Activated CD4-positive, alpha-beta T cell treated with anti-CD3 and anti-CD28 coated beads, Interleukin-10, Interleukin-2, amounts not matched to agents 100 ng/mL and 50 ng/mL, durations not matched to agents 16 hours and 8 hours (primary cell): Measurements from ENCODE around the gene ATF7IP2.
A peak's percentile ranks its signal among the peaks of the same experiment; 100 is the strongest.
"Not testable (repeated sequence)": the region's sequence is repeated elsewhere in the genome, so short reads cannot be mapped to it uniquely, and the experiment has no call there.

ENCODE experiments used
- DNase-seq: peaks from one replicate; pipeline ENCODE4 v3.0.0-alpha.2; 2020

Gene ATF7IP2

GRCh38 chr16:10385725-10386516 is at the start of gene ATF7IP2:
ATF7IP2 (plus strand) TSS chr16:10386061; CDS start chr16:10430621, 44,560 bp downstream.
- peak; percentile 96 for DNase-seq

GRCh38 chr16:10338426-10338825 is 47.4 kb upstream of the ATF7IP2 start:
- no peak for DNase-seq

- no peak for DNase-seq
These were observed 45.8 kb upstream of the ATF7IP2 start for GRCh38 chr16:10339777-10340732.

- DNase-seq = no peak
These were observed 42.6 kb upstream of the ATF7IP2 start for GRCh38 chr16:10343124-10343760.

- not testable (repeated sequence) for DNase-seq
These were observed 41.2 kb upstream of the ATF7IP2 start for GRCh38 chr16:10344699-10345098.

- DNase-seq = no peak
These were observed 40.2 kb upstream of the ATF7IP2 start for GRCh38 chr16:10345629-10346028.

- no peak for DNase-seq
These were observed 36.0 kb upstream of the ATF7IP2 start for GRCh38 chr16:10349851-10350250.

GRCh38 chr16:10352262-10352661 is 33.6 kb upstream of the ATF7IP2 start:
- no peak for DNase-seq

- no peak for DNase-seq
These were observed 30.3 kb upstream of the ATF7IP2 start for GRCh38 chr16:10355589-10355988.

- no peak for DNase-seq
These were observed 28.7 kb upstream of the ATF7IP2 start for GRCh38 chr16:10356870-10357842.

- not testable (repeated sequence) for DNase-seq
These were observed 24.1 kb upstream of the ATF7IP2 start for GRCh38 chr16:10361747-10362076.

- no peak for DNase-seq
These were observed 23.6 kb upstream of the ATF7IP2 start for GRCh38 chr16:10362077-10362863.

GRCh38 chr16:10362864-10363197 is 23.0 kb upstream of the ATF7IP2 start:
- not testable (repeated sequence) for DNase-seq

- not testable (repeated sequence) for DNase-seq
These were observed 19.2 kb upstream of the ATF7IP2 start for GRCh38 chr16:10366619-10367018.

- no peak for DNase-seq
These were observed 18.2 kb upstream of the ATF7IP2 start for GRCh38 chr16:10367616-10368188.

- DNase-seq = no peak
These were observed 16.8 kb upstream of the ATF7IP2 start for GRCh38 chr16:10368969-10369551.

GRCh38 chr16:10370096-10370726 is 15.7 kb upstream of the ATF7IP2 start:
- DNase-seq = no peak

GRCh38 chr16:10371592-10371991 is 14.3 kb upstream of the ATF7IP2 start:
- DNase-seq = no peak

- no peak for DNase-seq
These were observed 12.3 kb upstream of the ATF7IP2 start for GRCh38 chr16:10373556-10373955.

GRCh38 chr16:10376229-10376628 is 9.6 kb upstream of the ATF7IP2 start:
- no peak for DNase-seq
